HepG2 (cell line): Measurements from ENCODE around the gene ACTR3. TPM values are rescaled to one million over a fixed set of nuclear protein-coding genes. Genes with fewer than 3 reads are reported as not detected.
A peak's percentile ranks its signal among the peaks of the same experiment; 100 is the strongest.

Experiments used
- ATAC-seq: fragments of 200-7000 bp; cut with Tn5 transposase; 3 replicates; pipeline ENCODE4 v1.9.1; 2020; ENCODE audit warnings: mild to moderate bottlenecking, moderate library complexity
- BruUV-seq: library from RNA; stranded (reverse); fragments of 400-500 nt; replicated peaks from 2 replicates; lab custom pipeline; 2021; lab: Mats Ljungman, UMichigan
- CTCF ChIA-PET: fragments of 300-600 bp; formaldehyde crosslinking; extraction: SDS; loops from one replicate; lab custom pipeline; 2021; ENCODE audit warnings: low total read pairs, inconsistent platforms, low intra/inter-chr PET ratio; lab: Yijun Ruan, JAX
- POLR2A ChIA-PET: fragments of 350-600 bp; sonication (Branson Sonifier 250); formaldehyde crosslinking; loops from one replicate; lab custom pipeline; 2020; ENCODE audit warnings: antibody characterized with exemption, inconsistent platforms; lab: Yijun Ruan, JAX
- DNase-seq: peaks from one replicate; pipeline ENCODE4 v3.0.0-alpha.2; 2015; ENCODE audit warnings: low spot score
- FAIRE-seq: peaks from 3 replicates; lab custom pipeline; 2011; peaks lifted over from hg19 to GRCh38; lab: Jason Lieb, UNC
- H2AFZ ChIP-seq: one replicate; pipeline ENCODE4 v1.6.1; 2011; ENCODE audit warnings: low read length, inconsistent platforms
- H3K27ac ChIP-seq: fragments of 300-600 bp; 3 replicates; pipeline ENCODE4 v1.8.0; 2011; ENCODE audit warnings: mixed run types, mild to moderate bottlenecking, mixed read lengths, low read length, inconsistent platforms; ENCODE audit not compliant: insufficient read depth; ENCODE audit errors: extremely low read length
- H3K27me3 ChIP-seq, 2 experiments: fragments of 200-600 bp in 1 of 2; 2 replicates in 1 of 2; 3 replicates in 1 of 2; pipeline versions ENCODE4 v1.6.0 to v1.8.0; 2011; ENCODE audit warnings: low read length in 2 of 2, mild to moderate bottlenecking in 2 of 2, moderate library complexity in 2 of 2, inconsistent platforms in 1 of 2; ENCODE audit not compliant: insufficient read depth in 2 of 2, control insufficient read depth in 1 of 2
- H3K36me3 ChIP-seq, 2 experiments: fragments of 200-600 bp in 1 of 2; replicated peaks in 1 of 2; 2 replicates in 1 of 2; 3 replicates in 1 of 2; pipeline versions ENCODE4 v1.5.1 to v1.8.0; 2011; ENCODE audit warnings: low read length in 2 of 2, inconsistent platforms in 1 of 2; ENCODE audit not compliant: insufficient read depth in 2 of 2, control insufficient read depth in 1 of 2
- H3K4me1 ChIP-seq: 2 replicates; pipeline ENCODE4 v1.5.1; 2012; ENCODE audit warnings: low read length, inconsistent platforms; ENCODE audit not compliant: insufficient read depth
- H3K4me2 ChIP-seq: 2 replicates; pipeline ENCODE4 v1.6.0; 2011; ENCODE audit warnings: low read depth, low read length, inconsistent platforms
- H3K4me3 ChIP-seq, 3 experiments: fragments of 200-600 bp in 1 of 3; sonication (generic), shearing (Covaris generic) in 1 of 3; replicated peaks in 1 of 3; 2 replicates each; pipeline ENCODE4 v1.5.1; 2011 to 2016; ENCODE audit warnings: low read length in 3 of 3, inconsistent platforms in 2 of 3, low read depth in 2 of 3, mild to moderate bottlenecking in 2 of 3, control low read depth in 1 of 3, mixed read lengths in 1 of 3; ENCODE audit not compliant: insufficient read depth in 1 of 3
- H3K79me2 ChIP-seq: one replicate; pipeline ENCODE4 v1.6.1; 2011; ENCODE audit warnings: low read length, inconsistent platforms; ENCODE audit not compliant: insufficient read depth
- H3K9ac ChIP-seq: 2 replicates; pipeline ENCODE4 v1.6.0; 2011; ENCODE audit warnings: mild to moderate bottlenecking, low read depth, low read length, inconsistent platforms; ENCODE audit not compliant: insufficient read depth
- H3K9me3 ChIP-seq: 2 replicates; pipeline ENCODE4 v1.5.1; 2012; ENCODE audit warnings: mild to moderate bottlenecking, low read length
- H4K20me1 ChIP-seq: 2 replicates; pipeline ENCODE4 v1.6.0; 2011; ENCODE audit warnings: inconsistent platforms, mild to moderate bottlenecking, low read length, moderate library complexity; ENCODE audit not compliant: insufficient read depth
- ATM ChIP-seq: fragments of 450-650 bp; IDR thresholded peaks from 2 replicates; pipeline ENCODE4 v1.7.1; 2017; ENCODE audit warnings: mild to moderate bottlenecking, borderline replicate concordance
- FIP1L1 ChIP-seq: fragments of 200-400 bp; formaldehyde crosslinking; IDR thresholded peaks from 2 replicates; pipeline ENCODE4 v1.6.1; 2018; ENCODE audit warnings: low read depth, mild to moderate bottlenecking, low read length, moderate library complexity, borderline replicate concordance; ENCODE audit not compliant: insufficient read depth
- FOSL2 ChIP-seq: sonication (generic); formaldehyde crosslinking; IDR thresholded peaks from 2 replicates; pipeline ENCODE4 v1.4.0; 2020; ENCODE audit warnings: missing genetic modification reagents
- THAP9 ChIP-seq: sonication (generic); formaldehyde crosslinking; IDR thresholded peaks from 2 replicates; pipeline ENCODE4; 2020; ENCODE audit warnings: missing genetic modification reagents, mild to moderate bottlenecking, borderline replicate concordance
- WIZ ChIP-seq: sonication (generic); formaldehyde crosslinking; IDR thresholded peaks from 2 replicates; pipeline ENCODE4 v1.5.1; 2020; ENCODE audit warnings: mild to moderate bottlenecking, missing genetic modification reagents
- ZEB1 ChIP-seq: IDR thresholded peaks from 2 replicates; pipeline ENCODE4 v1.6.1; 2012; ENCODE audit warnings: mild to moderate bottlenecking, low read depth, inconsistent platforms; ENCODE audit not compliant: insufficient replicate concordance
- ZNF44 ChIP-seq: sonication (generic); formaldehyde crosslinking; IDR thresholded peaks from 2 replicates; pipeline ENCODE4 v1.5.1; 2020; ENCODE audit warnings: mild to moderate bottlenecking, missing genetic modification reagents
- ZNF546 ChIP-seq: sonication (generic); formaldehyde crosslinking; conservative IDR thresholded peaks from 2 replicates; pipeline ENCODE4 v1.8.1; 2023; ENCODE audit warnings: mild to moderate bottlenecking, missing genetic modification reagents
- ZNF549 ChIP-seq: sonication (generic); formaldehyde crosslinking; IDR thresholded peaks from 2 replicates; pipeline ENCODE4 v1.5.0; 2020; ENCODE audit warnings: missing genetic modification reagents
- ZNF616 ChIP-seq: sonication (generic); formaldehyde crosslinking; IDR thresholded peaks from 2 replicates; pipeline ENCODE4 v1.5.0; 2020; ENCODE audit warnings: low read depth, mild to moderate bottlenecking, missing genetic modification reagents
- ZNF670 ChIP-seq: sonication (generic); formaldehyde crosslinking; IDR thresholded peaks from 2 replicates; pipeline ENCODE4 v1.8.0; 2022; ENCODE audit warnings: mild to moderate bottlenecking, missing genetic modification reagents, borderline replicate concordance
- ZSCAN31 ChIP-seq: sonication (generic); formaldehyde crosslinking; IDR thresholded peaks from 2 replicates; pipeline ENCODE4 v1.5.0; 2020; ENCODE audit warnings: low read depth, mild to moderate bottlenecking, missing genetic modification reagents
- WGBS: methylation state at CpG from one replicate; pipeline ENCODE4 v1.1.6; 2017; ENCODE audit warnings: low lambda C conversion rate; 5-methylcytosine and 5-hydroxymethylcytosine counted together
- in situ Hi-C: cut with HindIII; loops from 2 replicates; pipeline ENCODE4 v1.10.0; 2017; ENCODE audit warnings: low pct_unique_long_range_greater_than_20kb; ENCODE audit not compliant: extremely low pct_ligation_motif_present
- intact Hi-C: fragments of 100-400 bp; cut with micrococcal nuclease; formaldehyde crosslinking; loops from one replicate; pipeline ENCODE4 v1.10.0; 2022; ENCODE audit not compliant: unreplicated experiment
- polyA plus RNA-seq, 8 experiments: library from polyadenylated mRNA; depleted of rRNA in 3 of 8; stranded (reverse) in 7 of 8; unstranded in 1 of 8; fragments of >200 nt; fragmentation: Illumina TruSeq in 4 of 8; extraction: Trizol in 4 of 8; gene quantifications; 2 replicates each; pipeline versions ENCODE4 v1.2.1 to v1.2.3, GENCODE V29; 2011 to 2016; ENCODE audit warnings: low read depth in 4 of 8, missing spikeins in 1 of 8, mixed read lengths in 1 of 8; ENCODE audit not compliant: insufficient read depth in 1 of 8
- total RNA-seq, 5 experiments: library from RNA; depleted of rRNA; stranded (reverse); fragments of >200 nt; fragmentation: Illumina TruSeq; extraction: Trizol; gene quantifications; 2 replicates each; pipeline ENCODE4 v1.2.3, GENCODE V29; 2016; ENCODE audit warnings: low read depth in 1 of 5
- TF ChIP-seq, protein P1 (sequence below): sonication (generic); formaldehyde crosslinking; IDR thresholded peaks from 2 replicates; pipeline ENCODE4 v1.8.0; 2022; ENCODE audit warnings: missing genetic modification reagents, mild to moderate bottlenecking, moderate library complexity, borderline replicate concordance
- TF ChIP-seq, protein P2 (sequence below): sonication (generic); IDR thresholded peaks from 2 replicates; pipeline ENCODE4 v1.6.1; 2016; ENCODE audit warnings: low read depth, borderline replicate concordance
- TF ChIP-seq, protein P3 (sequence below): sonication (generic); formaldehyde crosslinking; IDR thresholded peaks from 2 replicates; pipeline ENCODE4 v1.5.0; 2020; ENCODE audit warnings: mild to moderate bottlenecking, missing genetic modification reagents

ACTR3 gene
- total and polyA plus RNA-seq, 2 of the 13 experiments (the other 11 are each of a cell fraction or from before 2014, with no cell fraction given) = 123 to 225 TPM

DNA sequence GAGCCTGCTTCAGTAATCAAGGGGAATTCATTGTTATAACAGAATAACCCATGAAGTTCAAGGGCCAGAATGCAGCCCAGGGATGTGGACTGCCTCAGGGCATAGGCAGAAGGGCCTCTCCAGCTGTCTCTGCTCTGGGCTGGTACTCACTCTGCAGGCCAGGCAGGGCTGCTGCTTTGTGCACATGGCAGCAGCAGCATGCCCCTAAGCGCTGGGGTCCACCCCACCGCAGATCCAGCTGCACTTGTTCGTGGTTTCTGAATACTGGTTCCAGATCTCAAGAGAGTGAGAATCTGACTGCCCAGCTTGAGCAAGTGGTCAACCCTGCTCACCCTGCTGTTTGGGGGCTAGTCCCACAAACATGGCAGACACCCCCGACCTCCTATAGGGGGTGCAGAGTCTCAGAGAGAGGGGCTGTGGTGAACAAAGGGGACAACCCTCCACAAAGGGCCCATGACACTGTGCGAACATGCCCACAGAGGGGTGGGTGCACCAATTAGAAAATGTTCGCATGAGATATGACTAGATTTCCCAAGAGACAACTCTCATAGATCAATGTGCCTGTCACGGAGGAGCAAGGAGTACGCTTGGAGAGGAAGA lies 87.3 kb downstream of the ACTR3 start:
- intact Hi-C loops (loop anchor here (5.0 kb wide), 3 partner anchors 100 to 375 kb away; no protein-coding TSS in a partner anchor), in situ Hi-C loops (loop anchor here (5.0 kb wide), 1 partner anchor 575 kb away; no protein-coding TSS in a partner anchor)
- peak overlapping the region in 1 of 3 experiments; percentile 16; a peak in 2 of 6 replicates for H3K4me3 ChIP-seq
- H2AFZ ChIP-seq = no peak overlapping the region
- H3K27me3 ChIP-seq = no peaks in the 10 kb centered on the region
- POLR2A ChIA-PET = interaction anchor here (0.7 to 5.0 kb wide), 15 partner anchors 10 to 574 kb away, joined by 3 to 103 read pairs (median 5); partner anchors contain the start of genes ACTR3 and SLC35F5
- peak overlapping the region; percentile 74 for H3K4me2 ChIP-seq
- H3K36me3 ChIP-seq = no peaks in the 10 kb centered on the region
- BruUV-seq = TSS peak; percentile 89
- peak overlapping the region; percentile 97 for H3K27ac ChIP-seq
- no peak for DNase-seq
- H4K20me1 ChIP-seq = no peaks in the 10 kb centered on the region
- CTCF ChIA-PET = interaction anchor here (4.3 kb wide), 1 partner anchor 12 kb away, joined by 70 read pairs; no protein-coding TSS in a partner anchor
- no peak for FAIRE-seq
- peaks cover 96% of the 10 kb centered on the region for H3K4me1 ChIP-seq
- peak overlapping the region; percentile 89 for H3K9ac ChIP-seq
- ATAC-seq = peak; percentile 0; the same call in 1 of the 3 replicates
- H3K79me2 ChIP-seq = no peaks in the 10 kb centered on the region
- no peaks in the 10 kb centered on the region for H3K9me3 ChIP-seq
- WGBS = 59% methylated on average over 8 of the region's 8 CpGs
- TF ChIP-seq ZNF44 (CRISPR knock-in tag) (no peak), ZSCAN31 (CRISPR knock-in tag) (no peak), FIP1L1 (no peak), FOSL2 (CRISPR knock-in tag) (no peak), ZNF549 (CRISPR knock-in tag) (no peak), ZEB1 (no peak), ZNF670 (CRISPR knock-in tag) (no peak), ZNF546 (CRISPR knock-in tag) (no peak), ZNF616 (no peak), THAP9 (CRISPR knock-in tag) (no peak), WIZ (CRISPR knock-in tag) (no peak), ATM (no peak)
- TF ChIP-seq, protein P1, sequence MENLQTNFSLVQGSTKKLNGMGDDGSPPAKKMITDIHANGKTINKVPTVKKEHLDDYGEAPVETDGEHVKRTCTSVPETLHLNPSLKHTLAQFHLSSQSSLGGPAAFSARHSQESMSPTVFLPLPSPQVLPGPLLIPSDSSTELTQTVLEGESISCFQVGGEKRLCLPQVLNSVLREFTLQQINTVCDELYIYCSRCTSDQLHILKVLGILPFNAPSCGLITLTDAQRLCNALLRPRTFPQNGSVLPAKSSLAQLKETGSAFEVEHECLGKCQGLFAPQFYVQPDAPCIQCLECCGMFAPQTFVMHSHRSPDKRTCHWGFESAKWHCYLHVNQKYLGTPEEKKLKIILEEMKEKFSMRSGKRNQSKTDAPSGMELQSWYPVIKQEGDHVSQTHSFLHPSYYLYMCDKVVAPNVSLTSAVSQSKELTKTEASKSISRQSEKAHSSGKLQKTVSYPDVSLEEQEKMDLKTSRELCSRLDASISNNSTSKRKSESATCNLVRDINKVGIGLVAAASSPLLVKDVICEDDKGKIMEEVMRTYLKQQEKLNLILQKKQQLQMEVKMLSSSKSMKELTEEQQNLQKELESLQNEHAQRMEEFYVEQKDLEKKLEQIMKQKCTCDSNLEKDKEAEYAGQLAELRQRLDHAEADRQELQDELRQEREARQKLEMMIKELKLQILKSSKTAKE = no peak
- TF ChIP-seq, protein P2, sequence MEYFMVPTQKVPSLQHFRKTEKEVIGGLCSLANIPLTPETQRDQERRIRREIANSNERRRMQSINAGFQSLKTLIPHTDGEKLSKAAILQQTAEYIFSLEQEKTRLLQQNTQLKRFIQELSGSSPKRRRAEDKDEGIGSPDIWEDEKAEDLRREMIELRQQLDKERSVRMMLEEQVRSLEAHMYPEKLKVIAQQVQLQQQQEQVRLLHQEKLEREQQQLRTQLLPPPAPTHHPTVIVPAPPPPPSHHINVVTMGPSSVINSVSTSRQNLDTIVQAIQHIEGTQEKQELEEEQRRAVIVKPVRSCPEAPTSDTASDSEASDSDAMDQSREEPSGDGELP = peak; percentile 49; the same call in 1 of the 2 replicates
- TF ChIP-seq, protein P3, sequence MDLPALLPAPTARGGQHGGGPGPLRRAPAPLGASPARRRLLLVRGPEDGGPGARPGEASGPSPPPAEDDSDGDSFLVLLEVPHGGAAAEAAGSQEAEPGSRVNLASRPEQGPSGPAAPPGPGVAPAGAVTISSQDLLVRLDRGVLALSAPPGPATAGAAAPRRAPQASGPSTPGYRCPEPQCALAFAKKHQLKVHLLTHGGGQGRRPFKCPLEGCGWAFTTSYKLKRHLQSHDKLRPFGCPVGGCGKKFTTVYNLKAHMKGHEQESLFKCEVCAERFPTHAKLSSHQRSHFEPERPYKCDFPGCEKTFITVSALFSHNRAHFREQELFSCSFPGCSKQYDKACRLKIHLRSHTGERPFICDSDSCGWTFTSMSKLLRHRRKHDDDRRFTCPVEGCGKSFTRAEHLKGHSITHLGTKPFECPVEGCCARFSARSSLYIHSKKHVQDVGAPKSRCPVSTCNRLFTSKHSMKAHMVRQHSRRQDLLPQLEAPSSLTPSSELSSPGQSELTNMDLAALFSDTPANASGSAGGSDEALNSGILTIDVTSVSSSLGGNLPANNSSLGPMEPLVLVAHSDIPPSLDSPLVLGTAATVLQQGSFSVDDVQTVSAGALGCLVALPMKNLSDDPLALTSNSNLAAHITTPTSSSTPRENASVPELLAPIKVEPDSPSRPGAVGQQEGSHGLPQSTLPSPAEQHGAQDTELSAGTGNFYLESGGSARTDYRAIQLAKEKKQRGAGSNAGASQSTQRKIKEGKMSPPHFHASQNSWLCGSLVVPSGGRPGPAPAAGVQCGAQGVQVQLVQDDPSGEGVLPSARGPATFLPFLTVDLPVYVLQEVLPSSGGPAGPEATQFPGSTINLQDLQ (CRISPR knock-in tag) = peak; percentile 67; the same call in 1 of the 2 replicates
